Progenitor cell of endocrine pancreas (in vitro differentiated cells): ENCODE results near the gene CLK1. TPM values are rescaled to one million over a fixed set of nuclear protein-coding genes. Genes with fewer than 3 reads are reported as not detected.
"Not testable (repeated sequence)": the region's sequence is repeated elsewhere in the genome, so short reads cannot be mapped to it uniquely, and the experiment has no call there.

Experiments
- DNase-seq: peaks from one replicate; pipeline ENCODE4 v3.0.0; 2021; ENCODE audit warnings: low spot score; ENCODE audit not compliant: unreplicated experiment
- H3K27ac Mint-ChIP-seq: 2 replicates; pipeline ENCODE4 v1.8.0; 2021; ENCODE audit warnings: mild to moderate bottlenecking, moderate library complexity, mixed read lengths
- H3K27me3 Mint-ChIP-seq: 2 replicates; pipeline ENCODE4 v1.8.0; 2021; ENCODE audit warnings: mixed read lengths
- H3K36me3 Mint-ChIP-seq: 2 replicates; pipeline ENCODE4 v1.8.0; 2022; ENCODE audit warnings: mixed read lengths; ENCODE audit not compliant: insufficient read depth
- H3K4me1 Mint-ChIP-seq: 2 replicates; pipeline ENCODE4 v1.8.0; 2021; ENCODE audit warnings: low read depth, mixed read lengths
- H3K4me3 Mint-ChIP-seq: 2 replicates; pipeline ENCODE4 v1.8.0; 2021; ENCODE audit warnings: low read depth, mild to moderate bottlenecking, moderate library complexity, mixed read lengths
- H3K9me3 Mint-ChIP-seq: 2 replicates; pipeline ENCODE4 v1.8.0; 2021; ENCODE audit warnings: low read depth, mixed read lengths
- total RNA-seq: library from RNA; stranded (reverse); gene quantifications from 2 replicates; pipeline ENCODE4 v1.2.1, GENCODE V29; 2021
- TF ChIP-seq, protein P1 (sequence below): fragments of 200-600 bp; sonication (generic); IDR thresholded peaks from one replicate; pipeline ENCODE4 v1.5.0; 2021; ENCODE audit warnings: antibody characterized with exemption, mild to moderate bottlenecking; ENCODE audit not compliant: unreplicated experiment

The CLK1 gene
- total RNA-seq, 1 donor from 2014 or later: 128 TPM

DNA sequence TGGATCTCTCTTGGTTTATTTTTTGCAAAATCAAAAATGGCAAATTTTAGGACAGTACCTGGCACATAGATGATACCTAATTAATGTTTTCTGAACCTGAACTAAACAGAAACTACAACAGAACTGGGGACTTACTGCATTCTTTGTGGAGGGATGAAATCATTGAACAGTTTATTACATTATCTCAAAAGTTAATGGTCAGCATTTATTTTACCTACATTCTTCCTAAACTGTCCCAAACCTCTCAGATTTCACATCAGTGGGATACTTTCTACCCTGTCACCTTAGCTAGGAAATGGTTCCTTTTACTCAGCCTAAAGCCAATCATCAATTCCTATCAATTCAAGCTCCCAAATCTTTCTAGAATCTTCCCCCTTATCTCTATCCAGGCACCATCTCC lies 35.0 kb upstream of the CLK1 start:
- no peaks in the 10 kb centered on the region for H3K9me3 Mint-ChIP-seq

GRCh38 chr2:200888704-200889625 lies 24.5 kb upstream of the CLK1 start, which contains the start of the genes NIF3L1 and PPIL3:
Gene NIF3L1 (plus strand): TSS chr2:200889371. CDS start chr2:200891944, 2,573 bp downstream.
Gene PPIL3 (minus strand): TSS chr2:200889077. CDS start chr2:200887615, 1,462 bp downstream.
- H3K27me3 Mint-ChIP-seq: no peaks in the 10 kb centered on the region
- TF ChIP-seq, protein P1, sequence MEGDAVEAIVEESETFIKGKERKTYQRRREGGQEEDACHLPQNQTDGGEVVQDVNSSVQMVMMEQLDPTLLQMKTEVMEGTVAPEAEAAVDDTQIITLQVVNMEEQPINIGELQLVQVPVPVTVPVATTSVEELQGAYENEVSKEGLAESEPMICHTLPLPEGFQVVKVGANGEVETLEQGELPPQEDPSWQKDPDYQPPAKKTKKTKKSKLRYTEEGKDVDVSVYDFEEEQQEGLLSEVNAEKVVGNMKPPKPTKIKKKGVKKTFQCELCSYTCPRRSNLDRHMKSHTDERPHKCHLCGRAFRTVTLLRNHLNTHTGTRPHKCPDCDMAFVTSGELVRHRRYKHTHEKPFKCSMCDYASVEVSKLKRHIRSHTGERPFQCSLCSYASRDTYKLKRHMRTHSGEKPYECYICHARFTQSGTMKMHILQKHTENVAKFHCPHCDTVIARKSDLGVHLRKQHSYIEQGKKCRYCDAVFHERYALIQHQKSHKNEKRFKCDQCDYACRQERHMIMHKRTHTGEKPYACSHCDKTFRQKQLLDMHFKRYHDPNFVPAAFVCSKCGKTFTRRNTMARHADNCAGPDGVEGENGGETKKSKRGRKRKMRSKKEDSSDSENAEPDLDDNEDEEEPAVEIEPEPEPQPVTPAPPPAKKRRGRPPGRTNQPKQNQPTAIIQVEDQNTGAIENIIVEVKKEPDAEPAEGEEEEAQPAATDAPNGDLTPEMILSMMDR: no peak
- peak; percentile 91 for DNase-seq
- peaks cover 5% of the 10 kb centered on the region for H3K36me3 Mint-ChIP-seq
- H3K27ac Mint-ChIP-seq: peak within 1 kb of the TSS; percentile 99
- H3K4me1 Mint-ChIP-seq: peaks cover 23% of the 10 kb centered on the region
- no peaks in the 10 kb centered on the region for H3K9me3 Mint-ChIP-seq
- H3K4me3 Mint-ChIP-seq: peak within 1 kb of the TSS; percentile 97

More for the DNA sequence above, 35.0 kb upstream of the CLK1 start:
- TF ChIP-seq, protein P1: no peak
- H3K4me3 Mint-ChIP-seq: no peak overlapping the region
- no peak overlapping the region for H3K27ac Mint-ChIP-seq
- H3K4me1 Mint-ChIP-seq: peaks cover 1% of the 10 kb centered on the region
- H3K36me3 Mint-ChIP-seq: peaks cover 17% of the 10 kb centered on the region
- no peaks in the 10 kb centered on the region for H3K27me3 Mint-ChIP-seq
- DNase-seq: no peak

DNA sequence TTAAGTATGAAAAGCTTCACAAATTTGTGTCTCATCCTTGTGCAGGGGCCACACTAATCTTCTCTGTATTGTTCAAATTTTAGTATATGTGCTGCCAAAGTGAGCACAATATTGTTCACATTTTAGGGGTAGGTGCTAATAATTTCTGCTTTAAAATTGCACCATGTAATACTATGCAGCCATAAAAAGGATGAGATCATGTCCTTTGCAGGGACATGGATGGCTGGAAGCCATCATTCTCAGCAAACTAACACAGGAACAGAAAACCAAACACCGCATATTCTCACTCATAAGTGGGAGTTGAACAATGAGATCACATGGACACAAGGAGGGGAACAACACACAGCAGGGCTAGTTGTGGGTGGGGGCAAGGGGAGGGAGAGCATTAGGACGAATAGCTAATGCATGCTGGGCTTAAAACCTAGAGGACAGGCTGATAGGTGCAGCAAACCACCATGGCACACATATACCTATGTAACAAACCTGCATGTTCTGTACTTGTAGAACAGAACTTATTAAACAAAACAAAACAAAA lies 17.3 kb upstream of the CLK1 start:
- H3K27me3 Mint-ChIP-seq, DNase-seq, H3K9me3 Mint-ChIP-seq, H3K4me1 Mint-ChIP-seq, H3K4me3 Mint-ChIP-seq: not testable (repeated sequence)
- Mint-ChIP-seq H3K27ac (peak overlapping the region; percentile 59), H3K36me3 (peaks cover 13% of the 10 kb centered on the region)

GRCh38 chr2:200878289-200878880 lies 13.9 kb upstream of the CLK1 start:
- Mint-ChIP-seq H3K4me1 (no peaks in the 10 kb centered on the region), H3K4me3 (no peak overlapping the region), H3K27ac (no peak overlapping the region), H3K36me3 (peaks cover 14% of the 10 kb centered on the region), H3K27me3 (no peaks in the 10 kb centered on the region), H3K9me3 (no peaks in the 10 kb centered on the region)
- TF ChIP-seq, protein P1: no peak
- DNase-seq: no peak

DNA sequence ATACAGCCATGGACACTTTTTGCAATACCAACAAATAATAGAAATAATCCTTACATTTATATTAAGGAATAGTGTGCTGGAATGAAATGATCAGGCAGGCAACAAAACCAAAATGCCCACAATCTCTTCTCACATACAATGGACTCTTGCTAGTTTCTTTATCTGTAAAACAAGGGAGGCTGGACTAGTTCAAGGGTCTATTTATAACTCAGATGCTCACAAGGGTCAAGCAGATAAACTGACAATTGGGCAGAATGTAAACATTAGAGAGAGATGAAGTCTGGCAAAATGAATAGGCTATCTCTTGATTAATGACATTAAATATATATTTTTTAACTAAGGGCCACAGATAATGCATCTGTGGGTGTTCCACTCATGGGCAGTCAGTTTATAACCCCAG lies 13.0 kb upstream of the CLK1 start:
- H3K4me1 Mint-ChIP-seq: no peaks in the 10 kb centered on the region
- no peak overlapping the region for H3K27ac Mint-ChIP-seq
- no peaks in the 10 kb centered on the region for H3K27me3 Mint-ChIP-seq
- no peak for DNase-seq
- H3K36me3 Mint-ChIP-seq: peaks cover 12% of the 10 kb centered on the region
- no peaks in the 10 kb centered on the region for H3K9me3 Mint-ChIP-seq
- TF ChIP-seq, protein P1: no peak
- no peak overlapping the region for H3K4me3 Mint-ChIP-seq
